NT2/D1 (cell line): ENCODE results near the gene EPS8L3.

ENCODE experiments used
- DNase-seq: peaks from one replicate; pipeline ENCODE4 v3.0.0-alpha.2; 2011; ENCODE audit warnings: low read depth, low spot score
- H3K27me3 ChIP-seq: 2 replicates; pipeline ENCODE4 v1.6.0; 2011; ENCODE audit warnings: mild to moderate bottlenecking; ENCODE audit not compliant: insufficient read length, insufficient read depth
- H3K36me3 ChIP-seq: 2 replicates; pipeline ENCODE4 v1.6.1; 2011; ENCODE audit warnings: mild to moderate bottlenecking, low read length, mixed read lengths; ENCODE audit not compliant: insufficient read depth, insufficient read length
- H3K4me1 ChIP-seq: 2 replicates; pipeline ENCODE4 v1.5.1; 2011; ENCODE audit not compliant: insufficient read depth, insufficient read length
- H3K4me3 ChIP-seq: 2 replicates; pipeline ENCODE4 v1.5.1; 2011; ENCODE audit warnings: low read depth; ENCODE audit not compliant: insufficient read length
- H3K9ac ChIP-seq: 2 replicates; pipeline ENCODE4 v1.6.0; 2011; ENCODE audit warnings: low read depth; ENCODE audit not compliant: insufficient read length
- H3K9me3 ChIP-seq: 2 replicates; pipeline ENCODE4 v1.5.1; 2011; ENCODE audit warnings: mild to moderate bottlenecking, low read length; ENCODE audit not compliant: insufficient read depth
- SUZ12 ChIP-seq: IDR thresholded peaks from 2 replicates; pipeline ENCODE4 v1.6.1; 2011; ENCODE audit not compliant: insufficient read length, insufficient read depth; ENCODE audit errors: extremely low read depth
- YY1 ChIP-seq: IDR thresholded peaks from 2 replicates; pipeline ENCODE4 v1.6.1; 2011; ENCODE audit not compliant: insufficient read length, insufficient read depth
- ZNF274 ChIP-seq: IDR thresholded peaks from 2 replicates; pipeline ENCODE4 v1.6.1; 2011; ENCODE audit warnings: mild to moderate bottlenecking, low read depth, low read length

The EPS8L3 gene, protein sequence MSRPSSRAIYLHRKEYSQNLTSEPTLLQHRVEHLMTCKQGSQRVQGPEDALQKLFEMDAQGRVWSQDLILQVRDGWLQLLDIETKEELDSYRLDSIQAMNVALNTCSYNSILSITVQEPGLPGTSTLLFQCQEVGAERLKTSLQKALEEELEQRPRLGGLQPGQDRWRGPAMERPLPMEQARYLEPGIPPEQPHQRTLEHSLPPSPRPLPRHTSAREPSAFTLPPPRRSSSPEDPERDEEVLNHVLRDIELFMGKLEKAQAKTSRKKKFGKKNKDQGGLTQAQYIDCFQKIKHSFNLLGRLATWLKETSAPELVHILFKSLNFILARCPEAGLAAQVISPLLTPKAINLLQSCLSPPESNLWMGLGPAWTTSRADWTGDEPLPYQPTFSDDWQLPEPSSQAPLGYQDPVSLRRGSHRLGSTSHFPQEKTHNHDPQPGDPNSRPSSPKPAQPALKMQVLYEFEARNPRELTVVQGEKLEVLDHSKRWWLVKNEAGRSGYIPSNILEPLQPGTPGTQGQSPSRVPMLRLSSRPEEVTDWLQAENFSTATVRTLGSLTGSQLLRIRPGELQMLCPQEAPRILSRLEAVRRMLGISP

GRCh38 chr1:109763646-109764415 lies at the start of gene EPS8L3:
Gene EPS8L3, minus strand, starts transcription at chr1:109763923. Its CDS starts 2,174 bp downstream, at chr1:109761749.
- Histone ChIP-seq H3K36me3 (no peaks in the 10 kb centered on the region), H3K27me3 (peaks cover 3% of the 10 kb centered on the region), H3K9me3 (no peaks in the 10 kb centered on the region), H3K4me1 (peaks cover 10% of the 10 kb centered on the region), H3K4me3 (no peak within 1 kb of the TSS), H3K9ac (no peak within 1 kb of the TSS)
- no peak for DNase-seq
- TF ChIP-seq ZNF274 (no peak), SUZ12 (no peak), YY1 (no peak)

GRCh38 chr1:109812691-109813393 lies 49.1 kb upstream of the EPS8L3 start:
- Histone ChIP-seq H3K4me1 (no peaks in the 10 kb centered on the region), H3K9ac (no peak overlapping the region), H3K36me3 (no peaks in the 10 kb centered on the region), H3K9me3 (peaks cover 13% of the 10 kb centered on the region), H3K4me3 (no peak overlapping the region), H3K27me3 (no peaks in the 10 kb centered on the region)
- no peak for DNase-seq
- TF ChIP-seq ZNF274 (no peak), SUZ12 (no peak), YY1 (no peak)

DNA sequence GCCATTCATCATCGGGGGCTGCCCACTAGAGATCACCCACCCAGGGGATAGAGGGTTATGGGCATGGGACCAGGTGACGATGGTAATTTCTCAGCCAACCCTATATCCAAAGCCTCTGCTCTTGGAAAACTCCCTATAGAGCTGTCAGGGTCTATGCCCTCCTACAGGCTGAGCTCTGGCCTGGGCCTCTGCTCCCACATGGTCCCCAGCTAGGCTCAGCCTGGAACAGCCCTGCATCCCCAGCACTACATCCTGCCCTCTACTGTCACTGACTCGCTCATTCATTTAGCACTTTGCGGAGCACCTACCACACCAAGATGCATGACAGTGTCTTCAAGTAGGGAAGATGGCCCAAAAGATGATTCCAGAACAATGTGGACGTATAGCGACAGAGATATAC lies 45.0 kb upstream of the EPS8L3 start:
- H3K9ac ChIP-seq = no peak overlapping the region
- H3K36me3 ChIP-seq = no peaks in the 10 kb centered on the region
- H3K27me3 ChIP-seq = no peaks in the 10 kb centered on the region
- no peaks in the 10 kb centered on the region for H3K9me3 ChIP-seq
- TF ChIP-seq YY1 = no peak
- no peak for TF ChIP-seq SUZ12
- no peak for TF ChIP-seq ZNF274
- H3K4me3 ChIP-seq = no peak overlapping the region
- DNase-seq = no peak
- H3K4me1 ChIP-seq = no peaks in the 10 kb centered on the region

DNA sequence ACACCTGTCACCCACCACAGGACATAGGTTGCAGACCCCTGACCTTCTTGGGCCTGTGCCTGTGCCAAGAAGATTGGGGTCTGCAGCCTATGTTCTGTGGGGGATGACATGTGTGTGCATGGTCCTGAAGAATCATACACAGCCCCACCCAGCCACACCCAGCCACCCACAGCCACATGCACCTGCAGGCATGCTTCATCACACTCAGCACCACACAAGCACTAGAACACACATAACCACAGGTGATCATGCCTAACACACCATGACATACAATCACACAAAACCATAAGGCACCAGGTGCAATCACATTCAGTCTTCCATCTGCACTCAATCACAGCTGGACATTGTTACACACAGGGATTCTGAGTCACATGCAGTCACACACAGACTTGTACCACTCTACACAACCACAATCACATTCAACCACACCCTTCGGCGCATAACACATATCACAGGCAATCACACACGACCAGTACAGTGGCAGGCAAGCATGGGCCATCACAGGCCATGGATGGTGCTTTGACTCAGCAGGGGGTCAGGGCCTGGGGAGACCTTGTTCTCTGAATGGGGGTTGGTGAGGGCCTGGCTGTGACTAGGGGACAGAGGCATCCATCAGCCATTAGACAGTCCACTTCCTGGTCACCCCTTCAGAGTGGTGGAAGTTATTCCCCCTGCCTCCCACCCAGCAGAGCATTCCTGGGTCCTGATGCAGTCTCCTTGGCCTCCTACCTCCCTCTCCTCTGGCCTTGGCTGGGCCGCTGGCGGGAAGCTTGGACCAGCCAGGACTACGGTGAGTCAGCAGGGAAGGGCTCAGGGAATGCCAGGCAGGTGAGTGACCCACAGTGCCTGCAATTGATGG lies 44.3 kb upstream of the EPS8L3 start:
- no peaks in the 10 kb centered on the region for H3K4me1 ChIP-seq
- no peak overlapping the region for H3K4me3 ChIP-seq
- no peaks in the 10 kb centered on the region for H3K9me3 ChIP-seq
- DNase-seq = no peak
- no peaks in the 10 kb centered on the region for H3K36me3 ChIP-seq
- H3K9ac ChIP-seq = no peak overlapping the region
- TF ChIP-seq SUZ12 = no peak
- no peak for TF ChIP-seq YY1
- TF ChIP-seq ZNF274 = no peak
- H3K27me3 ChIP-seq = no peaks in the 10 kb centered on the region

- TF ChIP-seq SUZ12 = no peak
- no peaks in the 10 kb centered on the region for H3K36me3 ChIP-seq
- H3K4me1 ChIP-seq = no peaks in the 10 kb centered on the region
- no peak for DNase-seq
- no peak overlapping the region for H3K4me3 ChIP-seq
- H3K27me3 ChIP-seq = no peaks in the 10 kb centered on the region
- H3K9ac ChIP-seq = no peak overlapping the region
- H3K9me3 ChIP-seq = no peaks in the 10 kb centered on the region
These were observed 43.7 kb upstream of the EPS8L3 start for GRCh38 chr1:109807402-109807801.

- no peak for TF ChIP-seq ZNF274
- no peak for TF ChIP-seq SUZ12
- no peak for TF ChIP-seq YY1
- no peak overlapping the region for H3K9ac ChIP-seq
- no peaks in the 10 kb centered on the region for H3K9me3 ChIP-seq
- H3K36me3 ChIP-seq = no peaks in the 10 kb centered on the region
- no peaks in the 10 kb centered on the region for H3K27me3 ChIP-seq
- peaks cover 2% of the 10 kb centered on the region for H3K4me1 ChIP-seq
- DNase-seq = no peak
- H3K4me3 ChIP-seq = no peak overlapping the region
These were observed 43.1 kb upstream of the EPS8L3 start for GRCh38 chr1:109806733-109807400.
